Measurements from ENCODE around the gene OCA2.

GRCh38 chr15:27770769-27771554 is 328.2 kb downstream of the OCA2 start:
- no peak for TF ChIP-seq CTCF (IDR thresholded peaks at IDR 0.05)
- no peak for TF ChIP-seq SIN3A (IDR thresholded peaks at IDR 0.05; ENCODE audit: borderline replicate concordance, insufficient read depth, low read depth, low read length)

All from Panc1 (cell line).